Measurements from ENCODE around the gene AK4.

Gene AK4

GRCh38 chr1:65269612-65270011 is 121.6 kb downstream of the AK4 start:
- no peak for DNase-seq (ENCODE audit: low read depth in 3 of 3, low spot score in 1 of 3)

GRCh38 chr1:65276197-65276939 is 128.4 kb downstream of the AK4 start:
- no peak for DNase-seq (ENCODE audit: low read depth in 3 of 3, low spot score in 1 of 3)

GRCh38 chr1:65277605-65278347 is 129.8 kb downstream of the AK4 start:
- no peak for DNase-seq (ENCODE audit: low read depth in 3 of 3, low spot score in 1 of 3)

GRCh38 chr1:65278376-65279069 is 130.5 kb downstream of the AK4 start:
- no peak for DNase-seq (ENCODE audit: low read depth in 3 of 3, low spot score in 1 of 3)

- no peak for DNase-seq (ENCODE audit: low read depth in 3 of 3, low spot score in 1 of 3)
Measured at GRCh38 chr1:65279070-65279779, 131.2 kb downstream of the AK4 start.
